Keratinocyte (primary cell): ENCODE data around the gene WDR45B. TPM values are rescaled to one million over a fixed set of nuclear protein-coding genes. Genes with fewer than 3 reads are reported as not detected.

Experiments used
- DNase-seq: peaks from one replicate; pipeline ENCODE4 v3.0.0-alpha.2; 2011; ENCODE audit warnings: low read depth, missing footprints, low spot score
- FAIRE-seq: peaks from 2 replicates; lab custom pipeline; 2011; peaks lifted over from hg19 to GRCh38; lab: Jason Lieb, UNC
- H2AFZ ChIP-seq: 2 replicates; pipeline ENCODE4 v1.6.0; 2012; ENCODE audit warnings: low read length, control low read depth, inconsistent platforms; ENCODE audit not compliant: control insufficient read depth
- H3K27ac ChIP-seq: 2 replicates; pipeline ENCODE4 v1.5.1; 2011; ENCODE audit warnings: low read length; ENCODE audit not compliant: control insufficient read depth, insufficient read depth
- H3K27me3 ChIP-seq: 3 replicates; pipeline ENCODE4 v1.6.0; 2011; ENCODE audit warnings: low read length; ENCODE audit not compliant: control insufficient read depth, insufficient read depth; ENCODE audit errors: extremely low read depth
- H3K36me3 ChIP-seq, 2 experiments: 2 replicates in 1 of 2; 3 replicates in 1 of 2; pipeline ENCODE4 v1.5.1; 2011; ENCODE audit warnings: low read length in 2 of 2, mild to moderate bottlenecking in 1 of 2; ENCODE audit not compliant: control insufficient read depth in 2 of 2, insufficient read depth in 2 of 2; ENCODE audit errors: extremely low read depth in 1 of 2
- H3K4me1 ChIP-seq: 3 replicates; pipeline ENCODE4 v1.5.1; 2011; ENCODE audit warnings: low read length; ENCODE audit not compliant: control insufficient read depth, insufficient read depth; ENCODE audit errors: extremely low read depth
- H3K4me2 ChIP-seq: 3 replicates; pipeline ENCODE4 v1.6.0; 2011; ENCODE audit warnings: low read depth, low read length; ENCODE audit not compliant: control insufficient read depth, insufficient read depth; ENCODE audit errors: extremely low read depth
- H3K4me3 ChIP-seq, 3 experiments: fragments of 200-600 bp in 1 of 3; sonication (generic) in 1 of 3; 2 replicates in 2 of 3; 3 replicates in 1 of 3; pipeline ENCODE4 v1.5.1; 2011 to 2016; ENCODE audit warnings: low read length in 3 of 3, mild to moderate bottlenecking in 3 of 3, control low read depth in 2 of 3, inconsistent platforms in 1 of 3, low read depth in 1 of 3, mixed read lengths in 1 of 3, mixed run types in 1 of 3, moderate library complexity in 1 of 3; ENCODE audit not compliant: control insufficient read depth in 2 of 3, insufficient read depth in 2 of 3; ENCODE audit errors: extremely low read depth in 1 of 3
- H3K79me2 ChIP-seq: 2 replicates; pipeline ENCODE4 v1.6.0; 2012; ENCODE audit warnings: low read length; ENCODE audit not compliant: control insufficient read depth, insufficient read depth
- H3K9ac ChIP-seq: 3 replicates; pipeline ENCODE4 v1.6.0; 2011; ENCODE audit warnings: low read length; ENCODE audit not compliant: control insufficient read depth, insufficient read depth; ENCODE audit errors: extremely low read depth
- H3K9me1 ChIP-seq: 3 replicates; pipeline ENCODE4 v1.6.0; 2011; ENCODE audit warnings: low read length; ENCODE audit not compliant: control insufficient read depth, insufficient read depth; ENCODE audit errors: extremely low read depth
- H3K9me3 ChIP-seq: 2 replicates; pipeline ENCODE4 v1.5.1; 2012; ENCODE audit warnings: low read depth, low read length; ENCODE audit not compliant: control insufficient read depth
- H4K20me1 ChIP-seq: 3 replicates; pipeline ENCODE4 v1.6.0; 2011; ENCODE audit warnings: low read length; ENCODE audit not compliant: control insufficient read depth, insufficient read depth; ENCODE audit errors: extremely low read depth
- CTCF ChIP-seq, 3 experiments: IDR thresholded peaks in 1 of 3; conservative IDR thresholded peaks in 1 of 3; optimal IDR thresholded peaks in 1 of 3; 2 replicates in 2 of 3; 3 replicates in 1 of 3; pipeline versions ENCODE3 to v1.5.1; 2011; ENCODE audit warnings: low read length in 3 of 3, mild to moderate bottlenecking in 3 of 3, moderate library complexity in 2 of 3, control low read depth in 1 of 3, inconsistent platforms in 1 of 3; ENCODE audit not compliant: insufficient read depth in 2 of 3; ENCODE audit errors: extremely low read depth in 1 of 3
- EZH2 ChIP-seq: IDR thresholded peaks from one replicate; pipeline ENCODE4 v1.6.1; 2012; ENCODE audit warnings: inconsistent platforms, mild to moderate bottlenecking, low read length, moderate library complexity
- dilution Hi-C: fragments of 300-500 bp; cut with MboI; formaldehyde crosslinking; loops from one replicate; pipeline ENCODE4 v1.7.0; 2020; ENCODE audit warnings: low sequenced_read_pairs; ENCODE audit not compliant: extremely low pct_ligation_motif_present
- polyA plus RNA-seq, 5 experiments: library from polyadenylated mRNA; depleted of rRNA in 3 of 5; stranded (reverse) in 3 of 5; stranded (forward) in 1 of 5; unstranded in 1 of 5; fragments of >200 nt; gene quantifications; 1 replicate in 1 of 5; 2 replicates in 3 of 5; 3 replicates in 1 of 5; pipeline versions ENCODE4 v1.2.1 to v1.2.3, GENCODE V29; 2011 to 2012; ENCODE audit warnings: missing spikeins in 2 of 5, low read depth in 1 of 5, low replicate concordance in 1 of 5

The WDR45B gene
- polyA plus RNA-seq, 1 donor (not counting 4 experiments of a cell fraction or from before 2014, with no cell fraction given): 77.2 TPM

DNA sequence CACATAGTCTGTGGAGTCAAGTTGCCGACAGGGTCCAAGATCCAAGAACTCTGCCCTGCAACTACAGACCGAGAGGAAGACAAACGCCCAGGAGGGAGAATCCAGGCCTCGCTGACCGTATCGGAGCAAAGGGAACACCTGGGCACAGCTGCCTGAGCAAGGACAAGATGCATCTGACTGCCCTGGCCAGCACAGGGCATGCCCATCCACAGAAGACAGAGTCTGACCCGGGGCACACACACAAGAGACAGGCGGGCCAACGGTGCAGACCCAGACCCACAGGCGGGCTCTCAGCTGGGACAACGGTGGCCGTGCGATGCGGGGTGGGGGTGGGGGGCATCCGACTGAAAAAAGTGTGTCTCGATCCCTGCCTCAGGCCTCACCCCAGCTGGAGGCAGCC is 44.0 kb upstream of the WDR45B start:
- Histone ChIP-seq H4K20me1 (no peaks in the 10 kb centered on the region), H3K9me3 (peaks cover 3% of the 10 kb centered on the region), H2AFZ (no peak overlapping the region), H3K4me1 (peaks cover 6% of the 10 kb centered on the region), H3K79me2 (peaks cover 2% of the 10 kb centered on the region), H3K4me3 (no peak overlapping the region), H3K36me3 (peaks cover 0 to 5% of the 10 kb centered on the region in 2 experiments), H3K4me2 (no peak overlapping the region), H3K27ac (no peak overlapping the region), H3K9me1 (no peaks in the 10 kb centered on the region), H3K27me3 (peaks cover 3% of the 10 kb centered on the region), H3K9ac (no peak overlapping the region)
- DNase-seq (no peak), FAIRE-seq (no peak)
- dilution Hi-C loops: no loop called here
- TF ChIP-seq CTCF (optimal IDR thresholded peaks at IDR 0.05 in 1 of 3, IDR thresholded peaks at IDR 0.05 in 1 of 3, conservative IDR thresholded peaks at IDR 0.05 in 1 of 3; ENCODE audit: extremely low read depth in 1 of 3, insufficient read depth in 2 of 3, low read length in 3 of 3) (no peak), EZH2 (no peak)

DNA sequence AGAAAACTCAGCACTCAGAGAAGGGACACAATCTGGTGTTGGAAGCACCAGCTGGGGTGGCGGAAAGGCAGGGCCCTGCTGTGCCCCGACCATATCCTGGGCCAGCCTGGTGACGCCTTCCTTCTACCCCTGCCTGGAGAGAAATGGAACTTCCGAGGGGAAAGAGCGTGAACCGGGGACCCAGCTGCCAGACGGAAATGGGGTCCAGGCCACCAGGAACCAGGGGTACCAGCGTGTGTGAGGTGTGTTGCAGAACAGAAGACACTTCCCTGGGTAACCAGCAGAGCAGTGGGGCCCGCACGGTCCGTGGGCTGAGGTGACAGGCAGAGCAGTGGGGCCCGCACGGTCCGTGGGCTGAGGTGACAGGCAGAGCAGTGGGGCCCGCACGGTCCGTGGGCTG is 43.5 kb upstream of the WDR45B start:
- no peaks in the 10 kb centered on the region for H3K27me3 ChIP-seq
- no peaks in the 10 kb centered on the region for H3K9me1 ChIP-seq
- H3K9me3 ChIP-seq: peaks cover 3% of the 10 kb centered on the region
- H3K4me2 ChIP-seq: no peak overlapping the region
- H2AFZ ChIP-seq: no peak overlapping the region
- no peak overlapping the region for H3K9ac ChIP-seq
- no peak overlapping the region for H3K27ac ChIP-seq
- no peak for TF ChIP-seq CTCF (optimal IDR thresholded peaks at IDR 0.05 in 1 of 3, IDR thresholded peaks at IDR 0.05 in 1 of 3, conservative IDR thresholded peaks at IDR 0.05 in 1 of 3; ENCODE audit: extremely low read depth in 1 of 3, insufficient read depth in 2 of 3, low read length in 3 of 3)
- no peak for TF ChIP-seq EZH2
- FAIRE-seq (no peak), DNase-seq (no peak)
- dilution Hi-C loops: no loop called here
- peaks cover 0 to 5% of the 10 kb centered on the region in 2 experiments for H3K36me3 ChIP-seq
- peaks cover 10% of the 10 kb centered on the region for H3K4me1 ChIP-seq
- H4K20me1 ChIP-seq: no peaks in the 10 kb centered on the region
- H3K4me3 ChIP-seq: no peak overlapping the region
- H3K79me2 ChIP-seq: peaks cover under 1% of the 10 kb centered on the region
